T-cell (primary cell): Measurements from ENCODE around the gene OTOG. TPM values are rescaled to one million over a fixed set of nuclear protein-coding genes. Genes with fewer than 3 reads are reported as not detected.

ENCODE experiments used
- ATAC-seq, 4 experiments: fragments of 200-7000 bp in 3 of 4; fragments of 150-1000 bp in 1 of 4; cut with Tn5 transposase; replicated peaks in 1 of 4; 1 replicate in 3 of 4; 2 replicates in 1 of 4; pipeline ENCODE4 v1.10.0; 2021; ENCODE audit warnings: moderate library complexity in 3 of 4, mild to moderate bottlenecking in 2 of 4, moderate number of reproducible peaks in 1 of 4
- CTCF ChIA-PET, 2 donors: fragments of 300-600 bp; sonication (Branson Sonifier 250); formaldehyde crosslinking; loops; one replicate each; lab custom pipeline; 2022; ENCODE audit warnings: antibody characterized with exemption in 2 of 2; lab: Charles Lee
- POLR2A ChIA-PET, 2 donors: fragments of 300-600 bp; sonication (Branson Sonifier 250); formaldehyde crosslinking; loops; one replicate each; lab custom pipeline; 2022; ENCODE audit warnings: antibody characterized with exemption in 2 of 2; lab: Charles Lee
- DNase-seq, 35 experiments: peaks; one replicate each; pipeline versions ENCODE4 v3.0.0 to v3.0.0-alpha.2; 2013 to 2023
- H3K27ac ChIP-seq: one replicate; pipeline ENCODE4 v1.5.1; 2013; ENCODE audit warnings: low read length
- H3K27me3 ChIP-seq, 2 experiments: replicated peaks in 1 of 2; 1 replicate in 1 of 2; 2 replicates in 1 of 2; pipeline versions ENCODE4 v1.6.1 to v1.7.0; 2013; ENCODE audit warnings: low read length in 1 of 2, mixed read lengths in 1 of 2; ENCODE audit not compliant: control insufficient read depth in 2 of 2, insufficient read depth in 2 of 2; ENCODE audit errors: extremely low read depth in 1 of 2
- H3K36me3 ChIP-seq, 2 donors: 1 replicate in 1 of 2; 2 replicates in 1 of 2; pipeline versions ENCODE4 v1.6.1 to v1.7.0; 2013; ENCODE audit warnings: low read length in 1 of 2; ENCODE audit not compliant: control insufficient read depth in 2 of 2, insufficient read depth in 1 of 2; ENCODE audit errors: extremely low read depth in 1 of 2
- H3K4me1 ChIP-seq, 2 experiments: 1 replicate in 1 of 2; 2 replicates in 1 of 2; pipeline versions ENCODE4 v1.6.1 to v1.7.0; 2013; ENCODE audit warnings: low read length in 2 of 2, mixed read lengths in 1 of 2; ENCODE audit not compliant: insufficient read depth in 2 of 2, control insufficient read depth in 1 of 2; ENCODE audit errors: extremely low read depth in 1 of 2
- H3K4me3 ChIP-seq, 2 donors: 1 replicate in 1 of 2; 2 replicates in 1 of 2; pipeline versions ENCODE4 v1.5.1 to v1.7.0; 2013; ENCODE audit warnings: mild to moderate bottlenecking in 2 of 2, low read length in 1 of 2, moderate library complexity in 1 of 2; ENCODE audit not compliant: control insufficient read depth in 1 of 2; ENCODE audit errors: extremely low read depth in 1 of 2
- H3K9me3 ChIP-seq: 2 replicates; pipeline ENCODE4 v1.7.0; 2013
- H3K27ac Mint-ChIP-seq, 2 donors: one replicate each; pipeline ENCODE4 v1.8.0; 2020 to 2021; ENCODE audit warnings: mild to moderate bottlenecking in 2 of 2, mixed read lengths in 2 of 2
- H3K27me3 Mint-ChIP-seq, 2 donors: one replicate each; pipeline ENCODE4 v1.8.0; 2021 to 2022; ENCODE audit warnings: mixed read lengths in 2 of 2
- H3K36me3 Mint-ChIP-seq: one replicate; pipeline ENCODE4 v1.8.0; 2021; ENCODE audit warnings: mixed read lengths
- H3K4me1 Mint-ChIP-seq, 3 donors: one replicate each; pipeline ENCODE4 v1.8.0; 2020 to 2022; ENCODE audit warnings: mixed read lengths in 3 of 3, mild to moderate bottlenecking in 1 of 3
- H3K4me3 Mint-ChIP-seq, 3 donors: one replicate each; pipeline ENCODE4 v1.8.0; 2020 to 2022; ENCODE audit warnings: mild to moderate bottlenecking in 3 of 3, mixed read lengths in 3 of 3, moderate library complexity in 3 of 3
- H3K9me3 Mint-ChIP-seq, 3 donors: one replicate each; pipeline ENCODE4 v1.8.0; 2020 to 2022; ENCODE audit warnings: mixed read lengths in 3 of 3
- WGBS: methylation state at CpG from one replicate; pipeline ENCODE4 v1.1.5; 2013; ENCODE audit warnings: missing lambda C conversion rate; ENCODE audit not compliant: insufficient coverage; 5-methylcytosine and 5-hydroxymethylcytosine counted together
- total RNA-seq, 35 experiments: library from RNA in 6 of 35; stranded (reverse) in 6 of 35; fragments of 120-200 nt in 1 of 35; gene quantifications; one replicate each; pipeline versions ENCODE4 v1.2.1 to v1.2.4 and lab custom pipeline; 2013 to 2026

The OTOG gene
- total RNA-seq, 5 donors from 2014 or later (not counting 1 experiment from before 2014, with no cell fraction given), result not detected

- Histone ChIP-seq H3K4me3 (no peak overlapping the region), H3K36me3 (no peaks in the 10 kb centered on the region), H3K4me1 (no peaks in the 10 kb centered on the region), H3K9me3 (no peaks in the 10 kb centered on the region), H3K27me3 (peaks cover 0 to 29% of the 10 kb centered on the region in 2 experiments), H3K27ac (no peak overlapping the region)
- H3K9me3 Mint-ChIP-seq, result no peaks in the 10 kb centered on the region
- no peaks in the 10 kb centered on the region for H3K36me3 Mint-ChIP-seq
- WGBS, result 86% methylated on average over 12 of the region's 12 CpGs
- peak in 1 of 4 experiments; percentile 10 for ATAC-seq
- DNase-seq, result no peak
- no peak overlapping the region for H3K27ac Mint-ChIP-seq
- no peak overlapping the region for H3K4me3 Mint-ChIP-seq
- H3K27me3 Mint-ChIP-seq, result peaks cover 10 to 12% of the 10 kb centered on the region in 2 donors
- H3K4me1 Mint-ChIP-seq, result no peaks in the 10 kb centered on the region
- ChIA-PET CTCF (no interaction called here), POLR2A (no interaction called here)
These were observed 62.4 kb downstream of the OTOG start for GRCh38 chr11:17609291-17610084.

DNA sequence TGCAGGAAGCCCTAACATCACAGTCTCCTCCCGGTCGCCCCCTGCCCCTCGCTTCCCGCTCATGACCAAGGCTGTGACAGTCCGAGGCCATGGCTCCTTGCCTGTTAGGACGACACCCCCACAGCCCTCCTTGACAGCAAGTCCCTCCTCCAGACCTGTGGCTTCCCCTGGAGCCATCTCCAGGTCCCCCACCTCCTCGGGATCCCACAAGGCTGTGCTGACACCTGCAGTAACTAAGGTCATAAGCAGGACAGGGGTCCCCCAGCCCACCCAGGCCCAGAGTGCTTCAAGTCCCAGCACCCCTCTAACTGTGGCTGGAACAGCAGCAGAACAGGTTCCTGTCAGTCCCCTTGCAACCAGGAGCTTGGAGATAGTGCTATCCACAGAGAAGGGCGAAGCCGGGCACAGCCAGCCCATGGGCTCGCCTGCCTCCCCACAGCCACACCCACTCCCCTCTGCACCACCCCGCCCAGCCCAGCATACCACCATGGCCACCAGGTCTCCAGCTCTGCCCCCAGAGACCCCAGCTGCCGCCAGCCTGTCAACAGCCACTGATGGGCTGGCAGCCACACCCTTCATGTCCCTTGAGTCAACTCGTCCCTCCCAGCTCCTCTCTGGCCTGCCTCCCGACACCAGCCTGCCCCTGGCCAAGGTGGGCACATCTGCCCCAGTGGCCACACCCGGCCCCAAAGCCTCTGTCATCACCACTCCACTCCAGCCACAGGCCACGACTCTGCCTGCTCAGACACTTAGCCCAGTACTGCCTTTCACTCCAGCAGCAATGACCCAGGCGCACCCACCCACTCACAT, 63.2 kb downstream of the OTOG start:
- DNase-seq, result peak in 1 of 35 experiments; percentile 21
- ChIA-PET POLR2A (interaction anchor here in 1 of 2 donors (0.6 kb wide), 1 partner anchor 10 kb away, joined by 3 read pairs; no protein-coding TSS in a partner anchor), CTCF (no interaction called here)
- no peak overlapping the region for H3K27ac ChIP-seq
- Mint-ChIP-seq H3K4me1 (no peaks in the 10 kb centered on the region), H3K27me3 (peaks cover 10 to 15% of the 10 kb centered on the region in 2 donors), H3K36me3 (no peaks in the 10 kb centered on the region), H3K27ac (no peak overlapping the region), H3K9me3 (no peaks in the 10 kb centered on the region), H3K4me3 (no peak overlapping the region)
- no peaks in the 10 kb centered on the region for H3K4me1 ChIP-seq
- no peaks in the 10 kb centered on the region for H3K9me3 ChIP-seq
- no peak overlapping the region for H3K4me3 ChIP-seq
- H3K36me3 ChIP-seq, result no peaks in the 10 kb centered on the region
- no peak for ATAC-seq
- H3K27me3 ChIP-seq, result peaks cover 0 to 29% of the 10 kb centered on the region in 2 experiments
- WGBS, result 79% methylated on average over 15 of the region's 17 CpGs

- no peak overlapping the region for H3K27ac ChIP-seq
- DNase-seq, result peak in 1 of 35 experiments; percentile 18
These were observed 64.0 kb downstream of the OTOG start for GRCh38 chr11:17611049-17611448.

DNA sequence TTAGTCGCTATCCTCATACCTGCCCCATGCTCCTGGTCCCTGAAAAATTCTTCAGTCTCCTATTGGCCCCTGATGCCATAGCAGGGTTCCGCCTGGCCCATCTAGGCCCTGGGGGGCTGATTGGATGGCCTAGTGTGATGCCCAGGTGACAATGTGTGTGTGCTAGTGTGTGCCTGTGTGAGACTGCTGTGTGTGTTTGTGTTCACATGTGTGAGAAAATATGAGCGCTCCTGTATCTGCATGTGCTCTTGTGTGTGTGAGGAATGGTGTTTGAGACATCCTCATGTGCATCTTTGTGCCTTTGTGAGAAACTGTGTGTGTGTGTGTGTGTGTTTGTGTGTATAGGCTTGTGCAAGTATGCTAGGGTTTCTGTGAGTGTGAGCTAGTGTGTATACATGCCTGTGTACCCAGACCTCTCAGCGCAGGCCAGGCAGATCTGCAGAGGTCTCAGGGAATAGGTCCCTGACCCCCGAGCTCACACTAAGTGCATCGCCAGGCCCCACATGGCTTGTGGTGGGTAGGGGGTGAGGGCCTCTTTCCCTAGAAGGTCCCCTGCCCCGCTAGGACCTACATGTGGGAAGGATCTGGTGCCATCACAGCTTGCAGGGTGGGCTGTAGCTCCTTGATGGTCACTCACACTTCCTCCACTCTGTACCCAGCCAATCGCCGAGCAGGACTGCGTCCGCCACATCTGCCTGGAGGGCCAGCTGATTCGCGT, 64.6 kb downstream of the OTOG start:
- Mint-ChIP-seq H3K4me1 (no peaks in the 10 kb centered on the region), H3K36me3 (no peaks in the 10 kb centered on the region), H3K27ac (no peak overlapping the region), H3K4me3 (no peak overlapping the region), H3K27me3 (peaks cover 10 to 17% of the 10 kb centered on the region in 2 donors), H3K9me3 (no peaks in the 10 kb centered on the region)
- Histone ChIP-seq H3K27ac (no peak overlapping the region), H3K27me3 (peaks cover 0 to 29% of the 10 kb centered on the region in 2 experiments), H3K4me3 (no peak overlapping the region), H3K36me3 (no peaks in the 10 kb centered on the region), H3K9me3 (no peaks in the 10 kb centered on the region), H3K4me1 (no peaks in the 10 kb centered on the region)
- CTCF ChIA-PET, result no interaction called here
- WGBS, result 90% methylated on average over 8 of the region's 13 CpGs
- ATAC-seq (no peak), DNase-seq (peak in 1 of 35 experiments; percentile 13)
- POLR2A ChIA-PET, result no interaction called here

More at GRCh38 chr11:17611049-17611448, 64.0 kb downstream of the OTOG start:
- Mint-ChIP-seq H3K36me3 (no peaks in the 10 kb centered on the region), H3K27ac (no peak overlapping the region), H3K4me3 (no peak overlapping the region), H3K27me3 (peaks cover 10 to 15% of the 10 kb centered on the region in 2 donors), H3K9me3 (no peaks in the 10 kb centered on the region), H3K4me1 (no peaks in the 10 kb centered on the region)
- POLR2A ChIA-PET, result no interaction called here
- Histone ChIP-seq H3K4me3 (no peak overlapping the region), H3K4me1 (no peaks in the 10 kb centered on the region), H3K36me3 (no peaks in the 10 kb centered on the region), H3K9me3 (no peaks in the 10 kb centered on the region), H3K27me3 (peaks cover 0 to 29% of the 10 kb centered on the region in 2 experiments)
- CTCF ChIA-PET, result no interaction called here
- 77% methylated on average over 9 of the region's 12 CpGs for WGBS
- ATAC-seq, result no peak

- Mint-ChIP-seq H3K27me3 (peaks cover 10 to 19% of the 10 kb centered on the region in 2 donors), H3K4me1 (no peaks in the 10 kb centered on the region), H3K4me3 (no peak overlapping the region), H3K27ac (no peak overlapping the region), H3K36me3 (no peaks in the 10 kb centered on the region), H3K9me3 (no peaks in the 10 kb centered on the region)
- Histone ChIP-seq H3K36me3 (no peaks in the 10 kb centered on the region), H3K9me3 (no peaks in the 10 kb centered on the region), H3K4me1 (no peaks in the 10 kb centered on the region), H3K27me3 (peaks cover 0 to 23% of the 10 kb centered on the region in 2 experiments), H3K27ac (no peak overlapping the region), H3K4me3 (no peak overlapping the region)
- ChIA-PET POLR2A (no interaction called here), CTCF (no interaction called here)
- WGBS, result 82% methylated on average over 15 of the region's 18 CpGs
- ATAC-seq (no peak), DNase-seq (no peak)
These were observed 65.4 kb downstream of the OTOG start for GRCh38 chr11:17612221-17613188.
